GM23338 (cell line): ENCODE measurements around the gene SSBP2. TPM values are rescaled to one million over a fixed set of nuclear protein-coding genes. Genes with fewer than 3 reads are reported as not detected.

Experiments used
- ATAC-seq: fragments of 200-7000 bp; cut with Tn5 transposase; 3 replicates; pipeline ENCODE4 v1.9.1; 2020
- DNase-seq: peaks from one replicate; pipeline ENCODE4 v3.0.0-alpha.2; 2015; ENCODE audit warnings: low spot score
- H2AFZ ChIP-seq: fragments of 200-600 bp; sonication (generic); 2 replicates; pipeline ENCODE4 v1.8.0; 2016; ENCODE audit warnings: antibody characterized with exemption, mild to moderate bottlenecking, moderate library complexity
- H3F3A ChIP-seq: fragments of 200-600 bp; sonication (generic); replicated peaks from 2 replicates; pipeline ENCODE4 v1.8.0; 2017; ENCODE audit warnings: antibody characterized with exemption, mixed run types, low read depth
- H3K27ac ChIP-seq: fragments of 200-600 bp; sonication (generic); 2 replicates; pipeline ENCODE4 v1.6.1; 2016; ENCODE audit warnings: low read depth
- H3K27me3 ChIP-seq: fragments of 200-600 bp; sonication (generic); 2 replicates; pipeline ENCODE4 v1.8.0; 2016; ENCODE audit warnings: mild to moderate bottlenecking, mixed run types, moderate library complexity; ENCODE audit not compliant: insufficient read depth
- H3K36me3 ChIP-seq: fragments of 200-600 bp; sonication (generic); 2 replicates; pipeline ENCODE4 v1.8.0; 2016; ENCODE audit warnings: mild to moderate bottlenecking; ENCODE audit not compliant: insufficient read depth
- H3K4me1 ChIP-seq: fragments of 200-600 bp; sonication (generic); 2 replicates; pipeline ENCODE4 v1.8.0; 2016; ENCODE audit warnings: mild to moderate bottlenecking, moderate library complexity; ENCODE audit not compliant: insufficient read depth
- H3K4me2 ChIP-seq: fragments of 200-600 bp; sonication (generic); 2 replicates; pipeline ENCODE4 v1.7.1; 2017; ENCODE audit warnings: mixed run types
- H3K4me3 ChIP-seq: fragments of 200-600 bp; sonication (generic); 2 replicates; pipeline ENCODE4 v1.6.1; 2016; ENCODE audit warnings: mixed run types
- H3K79me2 ChIP-seq: fragments of 200-600 bp; sonication (generic); replicated peaks from 2 replicates; pipeline ENCODE4 v1.8.0; 2017; ENCODE audit warnings: mild to moderate bottlenecking; ENCODE audit not compliant: insufficient read depth
- H3K9me2 ChIP-seq: fragments of 200-600 bp; sonication (generic); 2 replicates; pipeline ENCODE4 v1.8.0; 2017; ENCODE audit not compliant: insufficient read depth
- H4K20me1 ChIP-seq: fragments of 200-600 bp; sonication (generic); replicated peaks from 2 replicates; pipeline ENCODE4 v1.8.0; 2017; ENCODE audit warnings: mild to moderate bottlenecking; ENCODE audit not compliant: insufficient read depth
- H3K27ac Mint-ChIP-seq: 2 replicates; pipeline ENCODE4 v1.8.0; 2020; ENCODE audit warnings: inconsistent platforms, mild to moderate bottlenecking, moderate library complexity, mixed read lengths
- H3K27me3 Mint-ChIP-seq: 3 replicates; pipeline ENCODE4 v1.8.0; 2022; ENCODE audit warnings: low read depth, mild to moderate bottlenecking, moderate library complexity, mixed read lengths, inconsistent platforms; ENCODE audit not compliant: insufficient read depth, poor library complexity
- H3K36me3 Mint-ChIP-seq: 3 replicates; pipeline ENCODE4 v1.8.0; 2021; ENCODE audit warnings: low read depth, mild to moderate bottlenecking, inconsistent platforms, moderate library complexity, mixed read lengths
- H3K4me1 Mint-ChIP-seq: 3 replicates; pipeline ENCODE4 v1.8.0; 2020; ENCODE audit warnings: mild to moderate bottlenecking, inconsistent platforms, mixed read lengths
- H3K4me3 Mint-ChIP-seq: 3 replicates; pipeline ENCODE4 v1.8.0; 2021; ENCODE audit warnings: moderate library complexity, mild to moderate bottlenecking, inconsistent platforms, mixed read lengths
- H3K9me3 Mint-ChIP-seq: 3 replicates; pipeline ENCODE4 v1.8.0; 2020; ENCODE audit warnings: moderate library complexity, mild to moderate bottlenecking, inconsistent platforms, mixed read lengths
- JUNB ChIP-seq: IDR thresholded peaks from one replicate; pipeline ENCODE4 v1.6.1; 2016; ENCODE audit warnings: antibody characterized with exemption; ENCODE audit not compliant: unreplicated experiment
- REST ChIP-seq: IDR thresholded peaks from one replicate; pipeline ENCODE4 v1.6.1; 2018; ENCODE audit warnings: antibody characterized with exemption; ENCODE audit not compliant: unreplicated experiment
- ZNF462 ChIP-seq: fragments of 250-450 bp; sonication (Bioruptor Pico); IDR thresholded peaks from 2 replicates; pipeline ENCODE4 v1.5.0; 2020; ENCODE audit warnings: mild to moderate bottlenecking, moderate library complexity
- polyA plus RNA-seq: library from polyadenylated mRNA; unstranded; fragments of >200 nt; fragmentation: Nextera tagmentation; extraction: Ambion mirVana; gene quantifications from 2 replicates; pipeline ENCODE4 v1.2.1, GENCODE V29; 2016
- total RNA-seq: library from RNA; depleted of rRNA; stranded (reverse); fragments of >200 nt; shearing (Covaris generic); gene quantifications from 2 replicates; pipeline ENCODE4 v1.2.3, GENCODE V29; 2014
- TF ChIP-seq, protein P1 (sequence below): IDR thresholded peaks from 2 replicates; pipeline ENCODE4 v1.6.1; 2016; ENCODE audit warnings: antibody characterized with exemption

The SSBP2 gene
- total and polyA plus RNA-seq, 2 experiments from 2014 or later: 21.5 to 24.7 TPM

DNA sequence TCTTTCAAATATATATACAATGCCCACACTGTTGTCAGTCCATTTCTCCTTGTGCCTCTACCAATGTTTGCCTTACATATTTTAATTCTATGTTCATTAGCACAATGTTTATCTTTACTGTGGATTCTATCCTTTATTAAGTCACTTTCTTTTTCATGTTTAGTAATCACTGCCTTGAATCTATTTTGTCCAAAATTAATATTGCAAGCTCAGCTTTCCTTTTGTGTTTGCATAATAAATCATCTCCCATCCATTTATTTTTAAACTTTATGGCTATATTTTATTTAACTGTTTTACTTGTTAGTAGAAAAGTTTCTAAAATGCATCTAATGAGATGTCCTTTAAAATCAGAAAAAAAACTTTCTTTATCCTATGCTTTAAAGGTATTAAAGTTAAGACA lies 230.1 kb downstream of the SSBP2 start (continued):
- TF ChIP-seq REST (no peak), ZNF462 (CRISPR knock-in tag) (no peak)

GRCh38 chr5:81519217-81519905 lies 231.5 kb downstream of the SSBP2 start:
- H3K4me3 Mint-ChIP-seq: no peak overlapping the region
- Histone ChIP-seq H3K27ac (no peak overlapping the region), H3K4me2 (no peak overlapping the region), H3K36me3 (no peaks in the 10 kb centered on the region), H2AFZ (no peak overlapping the region), H3F3A (no peaks in the 10 kb centered on the region), H3K4me3 (no peak overlapping the region), H3K79me2 (no peaks in the 10 kb centered on the region), H3K4me1 (peaks cover 3% of the 10 kb centered on the region; the same call in 1 of the 2 replicates), H3K27me3 (no peaks in the 10 kb centered on the region), H3K9me2 (no peaks in the 10 kb centered on the region), H4K20me1 (no peaks in the 10 kb centered on the region)
- ATAC-seq (no peak), DNase-seq (no peak)
- H3K36me3 Mint-ChIP-seq: no peaks in the 10 kb centered on the region
- no peaks in the 10 kb centered on the region for H3K27me3 Mint-ChIP-seq
- peaks cover 8% of the 10 kb centered on the region; the same call in 2 of the 3 replicates for H3K4me1 Mint-ChIP-seq
- H3K9me3 Mint-ChIP-seq: no peaks in the 10 kb centered on the region
- no peak overlapping the region for H3K27ac Mint-ChIP-seq
- TF ChIP-seq, protein P1, sequence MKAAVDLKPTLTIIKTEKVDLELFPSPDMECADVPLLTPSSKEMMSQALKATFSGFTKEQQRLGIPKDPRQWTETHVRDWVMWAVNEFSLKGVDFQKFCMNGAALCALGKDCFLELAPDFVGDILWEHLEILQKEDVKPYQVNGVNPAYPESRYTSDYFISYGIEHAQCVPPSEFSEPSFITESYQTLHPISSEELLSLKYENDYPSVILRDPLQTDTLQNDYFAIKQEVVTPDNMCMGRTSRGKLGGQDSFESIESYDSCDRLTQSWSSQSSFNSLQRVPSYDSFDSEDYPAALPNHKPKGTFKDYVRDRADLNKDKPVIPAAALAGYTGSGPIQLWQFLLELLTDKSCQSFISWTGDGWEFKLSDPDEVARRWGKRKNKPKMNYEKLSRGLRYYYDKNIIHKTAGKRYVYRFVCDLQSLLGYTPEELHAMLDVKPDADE: no peak
- no peak for TF ChIP-seq JUNB
